ENCODE measurements around the gene PSMD9.

- TF ChIP-seq CTCF (conservative IDR thresholded peaks at IDR 0.05; ENCODE audit: low read length) = no peak
- TF ChIP-seq EZH2phosphoT487 (IDR thresholded peaks at IDR 0.05; ENCODE audit: borderline replicate concordance) = no peak
Measured at GRCh38 chr12:121908702-121909101, 20.1 kb downstream of the PSMD9 start.

Measured in Loucy (cell line).